GDM1 (cell line): ENCODE results near the gene RGS5.
"Not testable (repeated sequence)": the region's sequence is repeated elsewhere in the genome, so short reads cannot be mapped to it uniquely, and the experiment has no call there.

Experiments used
- DNase-seq: peaks from one replicate; lab custom pipeline; 2025; lab: John Stamatoyannopoulos, UW

The RGS5 gene, protein sequence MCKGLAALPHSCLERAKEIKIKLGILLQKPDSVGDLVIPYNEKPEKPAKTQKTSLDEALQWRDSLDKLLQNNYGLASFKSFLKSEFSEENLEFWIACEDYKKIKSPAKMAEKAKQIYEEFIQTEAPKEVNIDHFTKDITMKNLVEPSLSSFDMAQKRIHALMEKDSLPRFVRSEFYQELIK

DNA sequence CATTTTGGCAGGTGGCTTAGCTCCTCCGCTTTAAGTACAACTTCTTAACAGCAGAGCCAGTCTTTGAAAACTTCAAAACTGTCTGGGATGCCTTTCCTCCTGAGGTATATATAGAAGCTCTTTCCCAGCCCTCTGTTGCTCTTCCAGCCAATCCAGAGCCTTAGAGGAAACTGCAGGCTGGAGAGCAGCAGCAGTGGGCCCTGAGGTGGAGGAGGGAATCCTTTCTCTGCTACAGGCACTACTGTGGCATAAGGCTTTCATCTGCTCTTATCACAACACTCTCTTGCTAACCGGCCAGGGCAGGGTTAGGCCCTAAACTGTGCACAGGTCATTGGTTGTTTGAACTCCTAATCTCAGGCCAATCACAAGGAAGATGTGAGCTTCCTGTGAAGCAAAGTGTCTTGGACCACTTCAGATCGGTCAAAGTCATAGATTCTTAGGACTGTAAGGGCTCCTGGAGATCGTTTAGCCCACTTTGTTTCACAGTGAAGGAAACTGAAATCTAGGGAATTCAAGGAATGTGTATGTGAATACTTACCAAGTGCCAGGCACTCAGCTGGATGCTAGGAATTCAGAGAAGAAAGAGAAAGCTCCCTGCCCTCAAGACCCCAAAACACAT is at the start of gene RGS5:
Gene RGS5 (minus strand): TSS at position 84 of the 619 bp plus-strand sequence. CDS start 81 bp downstream, at position 3.
- DNase-seq, result no peak

DNA sequence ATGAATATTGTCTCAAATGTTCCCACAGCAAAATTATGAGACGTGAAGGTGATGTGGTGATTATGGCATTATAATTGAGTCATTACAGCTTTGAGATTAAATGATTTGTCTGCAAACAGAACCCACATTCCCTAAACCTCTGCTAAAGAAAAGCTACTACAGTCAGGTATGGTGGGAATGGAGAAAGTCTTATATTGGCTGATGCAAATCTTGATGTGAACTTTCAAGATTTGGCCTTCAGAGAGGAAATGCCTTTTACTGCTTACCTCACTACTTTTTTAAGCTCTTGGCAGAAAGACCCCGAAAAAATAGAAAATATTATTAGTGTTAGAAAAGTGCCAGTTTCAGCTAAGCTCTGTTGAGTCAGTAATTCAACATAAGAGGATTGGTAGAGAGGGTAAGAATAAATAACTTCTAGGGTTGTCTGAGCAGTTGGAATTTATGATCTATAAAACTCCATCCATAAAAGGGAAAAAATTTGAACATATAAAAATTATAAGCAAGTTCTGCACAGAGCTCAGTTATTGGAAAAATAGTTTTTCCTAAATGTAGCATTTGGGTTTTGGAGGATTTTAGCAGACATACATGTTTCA is 47.8 kb upstream of the RGS5 start:
- no peak for DNase-seq

DNA sequence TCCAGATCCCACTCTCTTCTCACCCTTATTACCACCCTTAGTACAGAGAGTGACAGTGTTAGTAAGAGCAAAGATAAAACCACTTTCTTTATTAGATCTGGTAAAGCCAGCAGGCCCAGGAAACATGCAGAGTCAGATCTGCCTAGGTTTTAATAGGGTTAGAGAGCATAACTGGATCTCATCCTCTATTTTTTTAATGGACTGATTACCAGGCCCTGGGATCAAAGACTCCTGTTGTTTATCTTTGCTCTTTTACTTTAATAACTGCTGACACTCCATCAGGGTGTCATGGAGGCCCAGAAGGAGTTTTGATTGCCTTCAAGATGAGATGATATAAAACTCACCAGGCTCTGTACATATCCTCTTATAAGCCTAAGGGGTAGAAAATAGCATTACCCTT is 45.3 kb upstream of the RGS5 start:
- no peak for DNase-seq

DNA sequence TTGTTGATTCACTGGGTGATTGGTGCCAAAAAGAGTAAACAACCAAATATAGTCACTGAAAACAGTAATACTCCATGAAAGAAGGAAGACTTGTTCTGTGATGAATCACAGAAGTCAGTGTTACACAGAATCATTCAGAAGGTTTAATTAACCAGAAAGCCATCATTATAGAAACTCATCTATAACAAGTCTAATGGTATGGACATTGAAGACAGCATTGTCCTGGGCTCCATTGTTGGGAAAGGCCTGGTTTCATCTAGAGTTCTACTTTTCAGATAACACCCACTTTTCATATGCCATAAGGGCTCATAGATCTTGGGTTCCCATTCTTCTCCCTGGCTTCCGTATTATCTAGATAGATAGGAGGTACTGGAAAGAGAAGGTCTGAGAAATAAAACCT is 41.9 kb upstream of the RGS5 start:
- not testable (repeated sequence) for DNase-seq

DNA sequence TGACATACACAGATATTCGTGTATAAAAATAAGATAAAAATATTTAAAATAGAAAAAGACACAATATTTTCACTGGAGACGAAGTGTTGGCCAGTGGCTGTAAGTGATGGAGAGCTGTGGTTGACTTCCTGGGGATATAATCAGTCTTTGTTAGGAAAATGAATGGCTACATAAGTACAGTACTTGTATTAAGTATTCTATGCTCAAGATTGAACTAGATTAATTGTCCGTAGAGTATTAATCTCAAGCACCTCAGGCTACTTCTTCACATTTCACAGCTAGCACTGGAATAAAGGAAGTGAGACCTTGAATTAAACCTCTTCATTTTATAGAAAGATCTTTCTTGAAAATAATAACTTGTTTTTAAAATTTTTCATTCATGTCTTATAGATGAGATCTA is 39.0 kb upstream of the RGS5 start:
- DNase-seq, result no peak

DNA sequence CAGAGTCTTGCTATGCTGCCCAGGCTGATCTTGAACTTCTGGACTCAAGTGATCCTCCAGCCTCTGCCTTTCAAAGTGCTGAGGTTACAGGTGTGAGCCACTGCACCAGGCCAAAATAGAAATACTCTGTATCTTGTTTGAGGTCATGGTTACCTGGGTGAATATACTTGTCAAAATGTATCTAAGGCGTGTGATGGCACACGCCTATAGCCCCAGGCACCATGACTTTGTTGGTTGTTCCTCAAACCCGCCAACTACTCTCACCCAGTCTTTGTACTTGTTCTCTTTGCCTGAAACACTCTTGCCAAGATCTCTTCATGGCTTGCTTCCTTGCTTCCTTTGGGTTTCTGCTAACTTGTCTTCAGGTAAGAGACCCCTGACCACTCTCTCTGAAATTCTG is 38.0 kb upstream of the RGS5 start:
- no peak for DNase-seq

DNA sequence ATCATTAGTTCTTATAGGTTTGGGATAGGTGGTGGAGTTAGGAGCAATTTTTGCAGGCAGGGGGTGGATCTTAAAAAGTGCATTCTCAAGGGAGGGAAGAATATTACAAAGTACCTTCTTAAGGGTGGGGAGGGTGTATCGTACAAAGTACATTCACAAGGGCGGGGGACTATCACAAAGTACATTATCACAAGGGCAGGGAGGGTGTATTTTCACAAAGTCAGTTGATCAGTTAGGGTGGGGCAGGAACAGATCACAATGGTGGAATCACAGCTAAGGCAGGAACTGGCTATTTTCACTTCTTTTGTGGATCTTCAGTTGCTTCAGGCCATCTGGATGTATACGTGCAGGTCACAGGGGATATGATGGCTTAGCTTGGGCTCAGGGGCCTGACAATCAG is 30.9 kb upstream of the RGS5 start:
- DNase-seq, result not testable (repeated sequence)

DNA sequence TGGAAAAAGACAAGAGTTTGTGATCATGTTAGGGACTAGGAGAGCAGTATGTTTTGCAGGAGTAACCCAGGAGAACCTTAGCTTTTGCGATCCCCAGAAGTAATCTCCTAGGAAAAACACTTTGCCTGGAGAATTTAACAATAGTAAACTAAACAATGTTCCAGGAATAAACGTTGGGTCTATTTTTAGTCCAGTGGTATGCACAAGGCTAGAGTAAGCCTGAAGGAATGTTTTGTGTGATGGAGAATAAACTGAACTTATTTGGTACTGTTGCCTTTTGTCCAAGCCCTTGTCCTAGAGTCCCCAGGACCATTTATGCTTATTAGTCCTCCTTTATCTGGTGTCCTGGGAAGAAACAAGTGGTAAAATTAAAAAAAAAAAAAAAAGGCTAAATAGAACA is 28.7 kb upstream of the RGS5 start:
- no peak for DNase-seq

DNA sequence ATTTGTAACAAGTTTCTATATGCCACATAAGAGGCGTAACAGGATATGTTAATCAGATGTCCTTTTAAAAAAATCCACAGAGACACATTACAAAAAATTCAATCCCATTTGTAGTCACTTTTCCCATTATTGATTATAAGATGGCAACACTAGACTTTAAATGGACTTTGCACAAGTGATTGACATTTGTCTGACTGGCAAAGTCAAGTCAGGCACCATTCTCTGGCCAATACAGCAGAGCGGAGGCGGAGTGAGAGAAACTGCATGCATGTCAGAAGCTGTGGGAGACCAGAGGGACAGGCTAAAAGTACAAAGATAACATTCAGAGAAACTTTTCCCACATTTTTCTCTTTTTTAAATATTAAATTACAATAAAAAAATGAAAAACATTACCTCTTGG is 28.1 kb upstream of the RGS5 start:
- DNase-seq, result no peak

DNA sequence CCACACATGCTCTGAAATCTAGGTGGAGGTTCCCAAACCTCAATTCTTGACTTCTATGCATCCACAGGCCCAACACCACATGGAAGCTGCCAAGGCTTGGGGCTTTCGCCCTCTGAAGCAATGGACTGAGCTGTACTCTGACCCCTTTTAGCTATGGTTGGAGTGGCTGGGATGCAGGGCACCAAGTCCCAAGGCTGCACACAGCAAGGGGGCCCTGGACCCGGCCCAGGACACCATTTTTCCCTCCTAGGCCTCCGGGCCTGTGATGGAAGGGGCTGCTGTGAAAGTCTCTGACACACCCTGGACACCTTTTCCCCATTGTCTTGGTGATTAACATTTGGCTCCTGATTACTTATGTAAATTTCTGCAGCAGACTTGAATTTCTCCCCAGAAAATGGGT is 25.6 kb upstream of the RGS5 start:
- DNase-seq, result not testable (repeated sequence)

DNA sequence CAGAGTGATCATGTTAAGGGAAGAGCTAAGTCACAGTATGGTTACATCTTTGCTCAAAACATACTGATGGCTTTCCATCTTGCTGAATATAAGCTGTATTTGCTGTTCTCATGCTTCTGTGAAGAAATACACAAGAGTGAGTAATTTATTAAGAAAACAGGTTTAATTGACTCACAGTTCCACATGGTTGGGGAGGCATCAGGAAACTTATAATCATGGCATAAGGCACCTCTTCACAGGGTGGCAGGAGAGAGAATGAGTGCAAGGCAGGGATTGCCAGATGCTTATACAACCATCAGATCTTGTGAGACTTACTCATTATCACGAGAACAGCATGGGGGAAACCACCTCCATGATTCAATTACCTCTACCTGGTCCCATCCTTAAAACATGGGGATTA is 24.4 kb upstream of the RGS5 start:
- DNase-seq, result no peak

DNA sequence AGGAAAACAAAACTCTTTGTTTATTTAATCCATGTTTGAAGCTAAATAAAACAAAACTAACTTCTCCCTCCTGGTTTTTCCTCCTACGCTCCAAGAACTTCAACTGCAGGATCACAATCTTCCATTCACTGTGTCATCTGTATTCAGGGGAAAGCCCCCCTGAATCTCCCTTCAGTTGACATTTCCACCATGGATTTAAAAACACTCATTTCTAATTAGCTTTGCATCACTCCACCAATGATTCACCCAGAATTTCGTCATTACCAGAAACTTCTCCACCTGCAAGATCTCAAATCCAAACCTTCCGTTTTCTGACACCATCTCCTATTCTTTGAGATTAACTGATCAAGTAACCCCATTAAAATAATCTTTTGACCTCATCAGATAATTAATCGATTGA is 10.9 kb upstream of the RGS5 start:
- DNase-seq, result no peak

DNA sequence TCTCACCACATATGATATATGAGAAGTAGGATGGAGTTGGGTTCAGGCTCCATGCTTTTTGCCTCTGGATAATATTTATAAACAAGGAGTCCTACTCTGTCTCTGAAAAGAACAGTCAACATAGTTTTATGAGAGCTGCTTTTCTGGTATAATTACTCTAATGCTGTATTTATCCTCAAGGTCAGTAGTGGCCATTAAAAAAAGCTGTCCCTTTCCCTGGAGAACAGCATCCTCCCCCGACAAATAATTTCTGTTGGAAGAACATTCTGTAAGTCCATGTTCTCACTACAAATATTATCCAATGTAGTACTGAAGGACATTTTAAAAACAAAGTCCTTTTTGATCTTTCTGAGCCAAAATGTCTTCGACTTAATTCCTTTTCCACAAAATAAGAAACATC is 9.0 kb upstream of the RGS5 start:
- DNase-seq, result no peak

DNA sequence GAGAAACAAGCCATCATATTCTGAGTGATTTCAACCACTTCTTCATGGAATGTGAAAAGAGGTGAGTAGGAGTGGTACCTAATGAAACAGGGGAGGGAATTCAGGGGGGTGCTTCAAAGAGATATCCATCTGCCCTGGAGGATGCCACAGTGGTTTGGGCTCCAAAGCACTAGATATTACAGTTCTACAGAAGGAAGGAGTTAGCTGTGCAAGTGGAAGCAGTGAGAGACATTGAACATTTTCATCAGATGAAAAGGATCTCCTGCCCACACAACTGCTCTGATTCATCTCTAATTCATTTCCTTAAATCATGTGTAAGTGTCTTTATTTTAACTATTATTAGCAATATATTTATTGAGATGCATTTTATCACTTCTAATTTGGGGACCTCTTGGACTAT is 2.8 kb upstream of the RGS5 start:
- DNase-seq, result no peak

DNA sequence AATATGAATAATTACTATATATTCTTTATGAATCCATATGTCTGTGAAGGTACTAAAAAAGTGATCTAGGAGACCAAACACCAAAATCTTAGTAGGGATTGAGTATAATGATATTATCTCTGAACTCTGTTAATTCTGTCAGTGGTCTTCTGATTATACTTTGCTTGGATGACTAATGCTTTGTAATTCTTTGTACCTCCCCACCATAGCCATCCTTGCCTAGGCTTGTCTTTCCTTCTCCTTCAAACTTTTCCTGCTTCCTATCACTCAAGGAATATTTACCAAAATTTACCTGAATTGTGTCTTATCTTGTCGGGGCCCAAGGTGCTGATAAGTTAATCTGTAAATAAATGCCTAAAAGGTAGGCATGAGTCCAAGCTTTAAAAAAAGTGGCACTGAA is 845 bp upstream of the RGS5 start:
- DNase-seq, result no peak

DNA sequence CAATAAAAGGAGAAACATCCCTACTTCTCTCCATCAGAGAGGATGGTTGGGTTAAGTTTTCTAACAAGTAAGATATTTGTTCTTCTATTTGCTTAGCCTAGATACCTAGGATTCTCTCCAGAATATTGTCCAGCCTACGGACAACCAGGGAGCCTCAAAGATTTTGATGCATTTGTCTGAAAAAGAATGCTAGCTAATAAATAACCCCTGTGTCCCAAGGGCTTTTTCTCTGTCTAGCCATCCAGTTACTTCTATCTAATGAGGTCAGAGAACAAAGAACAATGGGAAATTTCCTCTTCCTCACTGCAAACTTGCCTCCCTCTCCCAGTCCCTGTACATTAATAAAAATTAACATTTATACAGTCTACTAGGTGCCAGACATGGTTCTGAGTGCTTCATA is 810 bp downstream of the RGS5 start:
- DNase-seq, result no peak

DNA sequence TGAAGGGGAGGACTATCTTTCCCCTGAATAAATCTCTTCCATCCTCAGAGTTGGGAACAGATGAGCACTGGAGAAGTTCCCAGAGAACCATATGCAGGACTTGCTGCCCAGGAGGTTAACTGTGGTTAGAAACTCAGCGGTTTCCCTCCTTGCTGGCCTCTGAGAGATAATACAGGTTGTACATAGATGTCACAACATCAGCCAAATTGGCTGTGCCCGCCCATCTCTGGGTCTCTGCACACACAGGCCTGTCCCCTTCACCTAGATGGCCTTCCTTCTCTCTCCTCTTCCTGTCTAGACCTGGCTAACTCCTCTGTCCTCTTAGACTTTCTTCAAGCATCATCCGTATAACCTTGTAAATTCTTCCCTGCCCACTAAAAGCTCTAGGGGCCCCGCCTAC is 5.7 kb downstream of the RGS5 start:
- no peak for DNase-seq

DNA sequence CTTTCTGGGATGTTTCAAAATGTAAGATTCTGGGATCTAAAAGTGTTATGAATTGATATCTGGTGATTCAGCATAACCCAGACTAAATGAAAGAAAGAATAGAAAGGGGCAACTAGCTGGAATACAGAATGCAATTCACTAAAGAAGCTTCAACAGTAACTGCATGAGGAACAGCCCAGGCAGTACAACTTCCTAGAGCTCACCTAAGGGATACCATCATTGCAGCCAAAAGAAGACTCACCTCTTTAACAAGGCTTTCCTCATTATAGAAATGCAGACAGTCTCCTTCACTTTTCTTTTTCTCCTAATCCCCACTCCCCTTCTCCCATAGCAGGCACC is 6.3 kb downstream of the RGS5 start:
- no peak for DNase-seq

DNA sequence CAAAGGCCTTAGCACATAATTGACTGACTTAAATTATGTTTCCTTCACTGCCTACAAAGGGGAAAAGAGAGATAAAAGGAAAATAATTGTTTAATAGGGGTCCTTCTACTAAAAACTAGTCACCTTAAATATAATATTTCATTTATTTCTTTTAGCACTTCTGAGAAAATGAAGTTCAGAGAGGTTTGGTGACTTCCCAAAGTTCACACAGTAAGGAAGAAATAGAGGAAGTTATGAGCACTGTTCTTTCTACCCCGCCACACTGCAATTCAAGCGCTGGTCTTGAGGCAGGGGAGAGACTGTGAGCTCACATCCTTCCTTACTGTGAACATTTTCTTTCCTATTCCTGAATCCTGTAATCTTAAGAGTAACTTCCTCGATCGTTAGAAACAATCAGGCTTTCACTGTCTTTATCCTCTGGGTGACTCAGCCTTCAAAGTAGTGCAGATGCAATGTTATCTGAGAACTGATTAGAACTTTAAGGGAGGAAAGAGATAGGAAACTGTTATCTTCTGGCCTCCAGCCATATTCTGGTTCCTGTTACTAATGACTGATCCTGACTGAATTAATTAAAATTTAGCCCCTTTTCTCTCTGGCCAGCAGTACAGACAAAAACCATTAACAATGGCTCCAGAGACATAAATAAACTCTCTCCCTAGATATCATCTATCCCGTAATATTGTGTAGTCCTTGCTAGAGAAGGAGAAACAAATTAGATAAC is 6.8 kb downstream of the RGS5 start:
- no peak for DNase-seq

DNA sequence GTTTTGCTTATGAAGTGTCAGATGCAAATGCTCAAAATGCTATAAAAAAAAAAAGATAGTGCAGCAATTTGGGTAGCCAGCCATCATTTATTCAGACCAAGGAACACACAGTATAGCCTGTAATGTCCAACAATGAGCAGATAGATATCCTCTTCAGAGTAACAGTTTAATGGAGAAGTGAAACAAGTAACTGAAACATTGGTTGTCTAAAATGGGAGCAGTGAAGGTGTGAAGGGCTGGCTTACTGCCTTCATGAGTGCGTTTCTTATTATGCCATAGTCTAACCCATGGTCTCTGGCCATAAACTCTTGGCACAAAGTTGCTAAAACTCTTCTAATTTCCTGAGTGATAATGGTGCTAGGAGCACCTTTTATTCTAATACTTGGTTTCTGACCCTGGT is 11.4 kb downstream of the RGS5 start:
- DNase-seq, result no peak

DNA sequence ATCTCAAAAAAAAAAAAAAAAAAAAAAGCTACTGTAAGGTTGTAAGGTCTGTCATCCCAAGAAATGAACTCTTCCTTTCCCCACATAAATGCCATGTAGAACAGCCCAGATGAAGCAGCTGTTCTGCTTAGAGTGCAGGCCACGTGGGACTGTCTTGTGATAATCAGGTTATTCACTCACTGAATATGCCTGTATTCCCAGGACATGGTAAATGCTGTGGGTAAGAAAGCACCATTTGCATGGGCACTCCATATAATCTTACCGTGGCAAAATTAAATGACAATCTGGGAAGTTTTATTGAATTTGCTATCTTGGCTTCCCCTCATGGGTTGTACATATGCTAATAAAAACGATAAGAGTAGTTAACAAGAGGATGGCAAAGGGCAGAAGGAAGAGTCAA is 13.8 kb downstream of the RGS5 start:
- no peak for DNase-seq

DNA sequence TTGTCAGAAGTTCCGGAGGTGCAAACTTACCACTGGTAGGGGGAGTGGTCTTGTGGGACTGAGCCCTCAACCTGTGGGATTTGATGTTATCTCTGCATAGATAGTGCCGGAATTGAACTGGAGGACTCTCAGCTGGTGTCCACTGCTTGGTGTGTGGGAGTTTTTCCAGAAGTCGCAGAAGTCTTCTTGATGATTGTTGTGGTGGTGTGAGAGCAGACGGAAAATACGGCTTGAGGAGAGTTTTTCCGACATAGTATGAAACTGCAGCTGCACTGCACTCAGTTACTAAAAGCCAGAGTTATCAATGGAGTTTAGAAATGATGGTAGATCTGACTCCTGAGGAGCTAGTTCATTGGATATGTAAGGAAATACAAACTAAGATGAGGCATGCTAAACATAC is 14.9 kb downstream of the RGS5 start:
- DNase-seq, result no peak

DNA sequence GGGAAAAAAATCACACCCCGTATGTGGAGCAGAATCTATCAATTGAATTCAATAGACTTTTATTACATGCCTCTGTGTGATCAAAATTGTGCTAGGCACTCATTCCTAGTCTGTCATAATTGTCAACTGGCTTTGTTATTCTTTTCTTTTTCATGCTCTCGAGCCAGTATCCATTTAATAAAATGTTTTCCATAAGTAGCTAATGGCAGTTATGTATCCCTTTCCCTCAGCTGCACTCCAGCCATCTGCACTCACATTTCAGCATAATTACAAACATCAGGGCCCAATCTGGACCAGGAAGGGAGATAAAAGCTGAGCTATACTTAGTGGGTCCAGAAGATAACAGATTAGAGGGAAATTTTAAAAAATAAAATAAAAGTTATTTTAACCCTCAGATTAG is 15.9 kb downstream of the RGS5 start:
- no peak for DNase-seq
